COLO829 (cell line): ENCODE results near the gene FBXO45.
A peak's percentile ranks its signal among the peaks of the same experiment; 100 is the strongest.
"Not testable (repeated sequence)": the region's sequence is repeated elsewhere in the genome, so short reads cannot be mapped to it uniquely, and the experiment has no call there.

Experiments used
- DNase-seq: peaks from one replicate; pipeline ENCODE4 v3.0.0; 2012; ENCODE audit warnings: low spot score

Gene FBXO45

DNA sequence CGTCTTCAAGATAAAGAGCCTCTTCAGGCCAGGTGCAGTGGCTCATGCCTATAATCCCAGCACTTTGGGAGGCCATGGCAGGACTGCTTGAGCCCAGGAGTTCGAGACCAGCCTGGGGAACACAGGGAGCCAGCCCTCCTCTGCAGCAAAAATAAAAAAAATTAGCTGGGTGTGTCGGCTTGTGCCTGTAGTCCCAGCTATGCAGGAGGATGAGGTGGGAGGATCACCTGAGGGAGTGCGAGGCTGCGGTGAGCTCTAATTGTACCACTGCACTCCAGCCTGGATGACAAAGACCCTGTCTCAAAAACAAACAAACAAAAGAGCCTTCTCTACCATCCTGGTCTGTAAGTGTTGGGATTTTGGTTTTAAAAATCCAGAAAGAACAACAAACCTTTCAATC lies 11.2 kb upstream of the FBXO45 start:
- no peak for DNase-seq

DNA sequence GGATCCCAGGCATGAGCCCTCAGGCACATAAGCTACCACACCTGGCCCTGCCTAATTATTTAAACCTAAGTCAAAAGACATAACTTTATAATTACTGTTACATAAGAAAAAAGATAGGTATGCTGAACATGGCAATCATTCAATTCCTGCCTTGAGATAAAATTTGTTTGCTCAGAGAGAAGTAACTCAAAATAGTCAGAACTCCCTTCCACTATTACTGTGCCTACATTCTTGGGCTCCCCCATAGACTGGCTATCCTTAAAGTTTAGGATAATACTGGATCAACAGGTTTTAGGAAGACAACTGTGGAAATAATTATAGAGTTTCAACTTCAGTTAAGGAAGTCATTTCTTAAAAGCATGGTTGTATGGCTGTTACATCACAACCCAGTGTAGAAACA lies 10.0 kb upstream of the FBXO45 start:
- DNase-seq, result no peak

DNA sequence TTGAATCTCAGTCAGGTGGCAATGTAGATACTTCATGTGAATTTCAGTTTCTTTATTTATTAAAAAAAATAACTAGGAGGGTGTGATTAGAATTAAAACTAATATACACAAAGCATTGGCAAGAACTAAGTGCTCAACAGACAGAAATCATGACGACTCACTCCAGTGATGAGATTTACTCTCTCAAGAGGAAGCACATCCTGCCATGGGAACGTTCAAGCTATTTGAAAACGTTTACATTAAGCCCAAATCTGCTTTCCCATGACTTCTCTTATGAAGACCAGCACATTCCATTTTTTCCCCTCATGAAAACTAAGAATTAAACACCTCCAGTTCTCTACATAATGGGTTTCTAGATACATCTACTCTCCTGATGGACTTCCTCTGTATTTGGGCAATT lies 8.6 kb upstream of the FBXO45 start:
- DNase-seq, result no peak

DNA sequence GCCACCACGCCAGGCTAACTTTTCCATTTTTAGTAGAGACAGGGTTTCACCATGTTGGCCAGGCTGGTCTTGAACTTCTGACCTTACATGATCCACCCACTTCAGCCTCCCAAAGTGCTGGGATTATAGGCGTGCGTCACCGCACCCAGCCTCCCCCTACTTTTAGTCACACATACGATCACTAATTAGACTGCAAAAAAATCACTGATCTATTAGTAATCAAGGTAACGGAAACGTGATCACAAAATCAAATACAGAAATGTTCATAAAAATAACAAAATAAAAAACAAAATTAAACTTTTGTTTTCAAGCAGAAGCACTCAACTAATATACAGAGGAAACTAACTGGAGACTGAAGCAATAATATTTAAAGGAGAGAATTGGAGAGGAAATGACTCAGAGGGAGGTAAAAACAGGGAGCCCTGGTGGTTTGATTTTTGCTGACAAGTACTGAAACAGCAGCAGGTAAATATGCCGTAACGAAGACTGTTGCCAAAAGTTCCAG lies 4.7 kb upstream of the FBXO45 start:
- no peak for DNase-seq

DNA sequence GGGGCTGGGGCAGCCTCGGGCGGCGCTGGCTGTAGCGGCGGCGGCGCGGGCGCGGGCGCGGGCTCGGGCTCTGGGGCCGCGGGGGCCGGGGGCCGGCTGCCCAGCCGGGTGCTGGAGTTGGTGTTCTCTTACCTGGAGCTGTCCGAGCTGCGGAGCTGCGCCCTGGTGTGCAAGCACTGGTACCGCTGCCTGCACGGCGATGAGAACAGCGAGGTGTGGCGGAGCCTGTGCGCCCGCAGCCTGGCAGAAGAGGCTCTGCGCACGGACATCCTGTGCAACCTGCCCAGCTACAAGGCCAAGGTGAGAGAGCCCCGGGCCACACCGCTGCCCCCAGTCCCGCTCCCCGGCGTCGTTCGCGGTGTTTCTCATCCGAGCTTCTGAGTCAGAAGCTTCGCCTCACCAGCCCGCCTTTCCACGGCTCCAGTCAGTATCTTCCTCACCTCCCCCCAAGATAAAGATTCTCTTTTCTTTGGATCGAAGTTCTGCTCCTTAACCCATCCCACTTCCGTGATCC lies 600 bp downstream of the FBXO45 start:
- DNase-seq, result peak; percentile 10

DNA sequence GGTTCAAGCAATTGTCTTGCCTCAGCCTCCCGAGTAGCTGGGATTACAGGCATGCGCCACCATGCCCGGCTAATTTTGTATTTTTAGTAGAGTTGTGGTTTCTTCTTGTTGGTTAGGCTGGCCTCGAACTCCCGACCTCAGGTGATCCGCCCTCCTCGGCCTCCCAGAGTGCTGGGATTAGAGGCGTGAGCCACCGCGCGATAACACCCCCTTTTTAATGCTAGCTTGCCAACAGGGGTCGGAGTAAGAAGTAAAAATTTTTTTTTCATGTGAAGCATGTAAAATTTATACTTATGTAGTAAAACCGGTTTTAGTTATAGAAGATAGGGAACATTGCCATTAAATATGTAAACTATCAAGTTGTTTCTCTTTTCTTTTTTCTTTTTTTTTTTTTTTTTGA lies 1.9 kb downstream of the FBXO45 start:
- DNase-seq, result not testable (repeated sequence)

DNA sequence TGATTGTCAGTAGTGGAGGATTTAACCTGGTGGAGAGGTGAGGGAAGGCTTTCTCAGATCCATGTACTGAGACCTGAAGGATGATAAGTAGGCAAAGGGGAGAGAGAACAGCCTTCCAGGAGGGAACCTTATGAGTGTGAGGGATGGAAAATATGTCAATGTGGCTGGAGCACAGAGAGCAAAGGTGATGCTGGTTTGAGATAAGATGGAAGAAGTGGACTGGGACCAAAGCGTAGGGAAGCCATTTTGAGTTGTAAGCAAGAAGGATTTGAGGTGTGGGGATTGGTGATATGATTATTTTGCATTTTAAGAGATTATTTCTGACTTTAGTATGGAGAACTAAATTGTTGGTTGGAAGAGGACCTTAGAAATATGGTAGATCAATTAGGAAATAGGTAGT lies 3.9 kb downstream of the FBXO45 start:
- DNase-seq, result no peak

DNA sequence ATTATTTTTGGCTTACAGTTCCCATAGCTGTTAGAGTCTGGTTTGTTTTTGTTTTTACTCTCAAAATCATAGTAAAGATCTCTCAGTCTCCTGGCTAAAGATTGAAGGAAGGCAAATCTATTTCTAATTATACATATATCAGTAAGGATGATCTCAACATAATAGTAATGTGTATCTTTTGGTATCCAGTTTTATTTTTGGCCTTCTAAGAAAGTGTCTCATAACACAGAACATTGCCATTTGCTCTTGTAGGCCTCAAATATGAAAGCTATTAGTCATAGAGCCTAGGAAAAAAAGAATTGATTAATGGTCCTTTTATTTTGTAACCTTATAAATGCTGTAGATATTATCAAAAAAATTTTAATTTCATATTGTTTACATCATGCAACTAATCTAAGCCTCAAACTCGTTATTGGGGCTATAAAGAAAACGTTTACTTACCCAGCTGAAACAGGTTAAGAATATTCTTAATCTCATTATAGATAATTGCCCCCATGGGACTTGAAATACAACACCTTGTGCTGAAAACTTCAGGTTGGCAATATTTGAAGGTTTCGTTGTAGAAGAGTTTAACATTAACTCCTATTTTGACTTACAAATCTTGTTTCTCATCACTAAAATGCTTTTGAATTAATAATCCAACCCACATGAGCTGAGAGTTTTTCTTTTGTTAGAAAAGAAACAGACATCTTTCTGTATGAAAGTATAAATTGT lies 16.7 kb downstream of the FBXO45 start:
- DNase-seq, result no peak

DNA sequence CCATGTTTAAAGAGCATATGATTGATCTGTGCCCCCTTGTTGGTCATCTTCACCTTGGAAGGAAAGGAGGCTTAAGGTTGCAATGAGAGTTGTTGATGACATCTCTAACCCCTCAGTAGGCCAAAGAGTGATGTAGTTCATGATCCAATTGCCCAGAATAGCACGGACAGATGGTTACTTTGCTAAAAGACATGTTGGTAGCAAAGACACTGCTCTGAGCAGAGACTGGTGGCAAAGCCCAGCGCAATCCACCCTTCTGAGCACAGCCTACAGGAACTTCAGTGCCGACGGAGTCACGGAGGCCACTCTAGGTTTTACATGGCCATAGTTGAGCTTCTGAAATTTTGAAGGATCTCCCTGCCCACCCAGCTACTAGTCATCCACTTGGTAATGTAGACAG lies 21.8 kb downstream of the FBXO45 start:
- no peak for DNase-seq

DNA sequence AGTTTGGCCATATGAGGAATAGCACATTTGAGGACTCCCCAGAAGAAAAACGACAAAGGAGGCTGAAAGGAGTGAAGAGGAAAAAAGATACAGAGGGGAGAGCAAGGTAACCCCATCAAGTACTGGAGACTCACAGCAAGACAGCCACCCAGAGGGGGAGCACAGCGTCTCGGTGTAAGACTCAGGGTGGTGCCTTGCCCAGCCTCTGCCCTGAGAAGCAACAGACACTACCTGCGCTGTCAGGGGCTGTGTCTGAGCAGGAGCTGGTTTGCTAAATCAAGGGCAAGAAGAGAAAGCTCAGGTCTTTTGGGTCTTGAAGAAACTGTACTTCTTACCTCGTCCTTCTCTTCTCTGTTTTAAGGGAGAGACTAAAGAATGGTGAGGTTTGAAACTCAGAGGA lies 27.9 kb downstream of the FBXO45 start:
- no peak for DNase-seq

DNA sequence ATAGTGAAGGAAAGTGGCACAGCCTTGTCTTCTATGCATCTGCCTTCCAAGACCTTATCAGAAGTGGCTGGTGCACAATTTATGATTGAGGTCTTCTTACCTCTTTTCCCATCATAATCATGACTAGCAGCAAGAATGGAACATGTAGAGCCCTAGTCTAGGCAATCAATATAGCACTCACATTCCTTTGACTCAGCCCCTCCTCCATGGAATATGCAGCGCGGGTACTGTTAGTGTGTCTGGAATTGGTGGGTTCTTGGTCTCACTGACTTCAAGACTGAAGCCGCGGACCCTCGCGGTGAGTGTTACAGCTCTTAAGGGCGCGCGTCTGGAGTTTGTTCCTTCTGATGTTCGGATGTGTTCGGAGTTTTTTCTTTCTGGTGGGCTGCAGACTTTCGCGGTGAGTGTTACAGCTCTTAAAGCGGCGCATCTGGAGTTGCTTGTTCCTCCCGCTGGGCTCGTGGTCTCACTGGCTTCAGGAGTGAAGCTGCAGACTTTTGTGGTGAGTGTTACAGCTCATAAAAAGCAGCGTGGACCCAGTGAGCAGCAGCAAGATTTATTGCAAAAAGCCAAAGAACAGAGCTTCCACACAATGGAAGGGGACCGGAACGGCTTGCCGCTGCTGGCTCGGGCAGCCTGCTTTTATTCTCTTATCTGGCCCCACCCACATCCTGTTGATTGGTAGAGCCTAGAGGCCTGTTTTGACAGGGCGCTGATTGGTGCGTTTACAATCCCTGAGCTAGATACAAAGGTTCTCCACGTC lies 29.7 kb downstream of the FBXO45 start:
- not testable (repeated sequence) for DNase-seq

DNA sequence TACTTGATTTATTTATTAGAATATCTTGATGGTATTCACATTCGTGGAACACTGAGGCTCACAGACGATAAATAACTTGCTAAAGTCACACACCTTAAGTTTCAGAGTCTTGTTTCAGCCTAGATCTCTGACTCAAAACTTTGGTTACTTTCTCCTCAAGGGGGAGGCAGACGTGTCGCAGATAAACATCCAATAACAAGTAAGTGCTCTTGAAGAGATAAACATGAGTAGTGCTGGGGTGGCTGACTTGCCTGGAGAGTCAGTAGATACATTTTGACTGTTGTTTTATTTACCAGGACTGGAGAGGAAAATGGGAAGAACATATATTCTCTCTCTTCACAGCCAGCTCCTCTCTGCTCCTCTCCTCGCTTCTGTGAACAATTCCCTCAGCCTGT lies 31.3 kb downstream of the FBXO45 start:
- DNase-seq, result no peak

DNA sequence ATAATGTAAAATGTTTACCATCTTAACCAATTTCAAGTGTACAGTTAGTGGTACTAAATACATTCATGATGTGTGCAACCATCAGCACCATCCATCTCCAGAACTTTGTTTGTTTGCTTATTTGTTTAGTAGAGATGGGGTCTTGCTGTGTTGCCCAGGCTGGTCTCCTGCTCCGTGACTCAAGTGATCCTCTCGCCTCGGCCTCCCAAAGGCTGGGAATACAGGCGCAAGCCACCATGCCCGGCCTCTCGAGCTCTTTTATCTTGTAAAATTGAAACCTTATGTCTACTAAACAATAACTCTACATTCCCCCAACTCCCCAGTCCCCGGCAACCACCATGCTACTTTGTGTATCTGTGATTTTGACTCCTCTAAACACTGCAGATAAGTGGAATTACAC lies 31.9 kb downstream of the FBXO45 start:
- no peak for DNase-seq

DNA sequence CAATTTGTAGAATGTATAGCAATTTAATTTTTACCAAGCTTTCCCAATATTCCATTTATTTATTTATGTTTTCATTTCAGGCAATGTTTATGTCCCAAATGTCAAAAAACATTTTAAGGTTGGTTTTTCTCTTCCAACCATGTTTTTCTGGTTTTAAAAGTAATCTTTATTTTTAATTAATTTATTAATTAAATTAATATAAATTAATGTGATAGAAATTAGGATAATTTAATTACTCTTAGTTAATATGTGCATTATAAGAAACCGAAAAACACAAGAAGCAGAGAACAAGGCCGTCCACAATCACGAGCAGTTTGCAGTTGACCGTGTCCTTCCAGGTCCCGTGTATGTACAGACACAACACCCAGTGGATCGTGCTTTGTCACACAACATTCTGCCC lies 34.2 kb downstream of the FBXO45 start:
- no peak for DNase-seq

DNA sequence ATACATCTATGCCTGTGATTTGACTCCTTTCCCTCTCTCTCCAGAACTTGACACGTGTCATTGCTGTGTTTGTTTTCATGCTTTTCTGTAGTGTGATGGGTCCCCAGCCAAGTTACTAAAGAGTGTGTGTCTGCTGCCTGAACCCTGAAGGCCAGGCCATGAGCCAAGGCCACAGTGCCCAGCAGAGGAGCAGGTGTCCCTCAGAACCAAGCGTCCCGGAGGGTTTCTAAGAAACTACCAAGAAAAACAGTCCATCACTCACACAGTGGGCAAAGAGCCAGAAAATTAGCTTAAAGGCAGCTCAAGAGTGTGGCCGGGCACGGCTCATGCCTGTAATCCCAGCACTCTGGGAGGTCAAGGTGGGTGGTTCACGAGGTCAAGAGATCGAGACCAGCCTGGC lies 35.2 kb downstream of the FBXO45 start:
- no peak for DNase-seq

DNA sequence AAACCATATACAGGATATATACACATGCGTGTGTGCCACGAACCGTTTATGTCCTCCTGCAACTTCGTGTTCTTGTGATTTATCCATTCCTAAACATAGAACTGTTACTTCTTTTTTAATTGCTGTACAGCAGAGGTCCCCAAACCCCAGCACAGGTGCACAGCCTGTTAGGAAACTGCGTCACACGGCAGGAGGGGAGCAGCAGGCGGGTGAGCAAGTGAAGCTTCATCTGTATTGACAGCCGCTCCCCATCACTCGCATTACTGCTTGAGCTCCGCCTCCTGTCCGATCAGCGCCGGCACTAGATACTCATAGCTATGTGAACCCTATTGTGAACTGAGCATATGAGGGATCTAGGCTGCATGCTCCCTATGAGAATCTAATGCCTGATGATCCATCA lies 36.1 kb downstream of the FBXO45 start:
- no peak for DNase-seq

DNA sequence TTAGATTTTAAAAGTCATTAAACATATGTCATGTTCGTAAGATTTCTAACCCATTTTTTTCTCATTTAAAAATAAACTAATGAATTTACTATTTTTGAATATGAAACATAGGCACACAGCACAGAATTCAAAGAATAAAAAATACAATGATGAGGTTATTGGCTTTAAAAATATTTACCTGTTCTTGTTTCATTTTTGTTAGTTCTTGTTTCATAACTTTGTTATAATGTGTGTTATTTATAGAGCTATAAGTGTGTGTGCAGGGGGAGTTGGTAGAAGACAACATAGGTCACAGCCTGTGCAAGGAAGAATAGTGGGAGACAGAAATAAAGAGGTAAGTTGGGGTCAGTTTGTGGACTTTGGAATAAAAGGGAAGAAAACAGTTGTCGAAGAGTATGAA lies 40.2 kb downstream of the FBXO45 start:
- no peak for DNase-seq

DNA sequence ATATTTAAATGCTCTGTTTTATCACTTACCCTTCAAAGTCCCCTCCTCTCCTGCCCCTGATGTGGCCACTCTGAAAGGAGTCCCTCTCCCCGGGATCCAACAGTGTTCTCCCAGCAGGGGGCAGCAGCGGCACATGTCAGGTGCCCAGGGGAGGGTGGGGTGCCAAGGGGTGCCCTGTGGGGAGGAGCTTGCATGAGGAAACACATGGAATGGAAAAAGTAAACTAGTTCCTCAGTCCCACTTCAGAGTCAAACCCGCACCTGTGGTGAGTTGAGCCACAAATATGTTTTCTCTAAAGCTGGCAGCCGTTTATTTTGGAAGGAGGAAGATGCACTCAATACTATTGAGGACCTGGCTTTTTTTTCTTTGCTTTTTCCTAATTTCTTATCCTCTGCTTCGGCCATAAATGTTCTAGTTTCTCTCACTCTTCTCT lies 40.9 kb downstream of the FBXO45 start:
- peak; percentile 48 for DNase-seq

DNA sequence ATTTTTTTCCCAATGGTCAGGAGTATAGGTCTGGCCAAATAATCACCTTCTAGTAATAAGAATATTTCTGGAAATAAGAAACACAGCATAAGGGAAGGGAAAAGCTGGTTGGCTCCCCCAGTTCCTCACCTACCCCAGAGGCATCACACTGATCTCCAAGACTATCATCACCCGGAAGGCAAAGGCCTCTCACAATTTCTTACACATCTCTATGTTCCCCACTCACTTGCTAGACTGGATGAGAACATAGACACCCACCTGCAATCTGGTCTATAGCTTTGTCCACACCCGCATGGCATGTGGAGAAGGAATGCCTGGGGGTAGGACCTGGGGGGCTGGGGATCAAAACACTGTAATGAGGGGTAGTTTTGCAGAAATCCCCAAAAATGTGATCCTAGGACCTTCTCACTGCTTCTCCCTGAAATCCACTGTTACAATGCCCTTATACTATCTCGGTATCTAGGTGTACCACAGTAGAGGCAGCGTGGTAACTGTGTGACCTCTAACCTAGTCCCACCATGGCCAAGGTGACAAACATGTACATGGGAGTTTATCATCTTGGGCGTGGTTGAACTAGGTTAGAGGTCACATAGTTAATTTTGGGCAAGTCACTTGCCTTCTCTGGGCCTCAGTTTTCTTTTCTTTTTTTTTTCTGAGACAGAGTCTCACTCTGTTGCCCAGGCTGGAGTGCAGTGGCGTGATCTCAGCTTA lies 41.5 kb downstream of the FBXO45 start:
- no peak for DNase-seq

DNA sequence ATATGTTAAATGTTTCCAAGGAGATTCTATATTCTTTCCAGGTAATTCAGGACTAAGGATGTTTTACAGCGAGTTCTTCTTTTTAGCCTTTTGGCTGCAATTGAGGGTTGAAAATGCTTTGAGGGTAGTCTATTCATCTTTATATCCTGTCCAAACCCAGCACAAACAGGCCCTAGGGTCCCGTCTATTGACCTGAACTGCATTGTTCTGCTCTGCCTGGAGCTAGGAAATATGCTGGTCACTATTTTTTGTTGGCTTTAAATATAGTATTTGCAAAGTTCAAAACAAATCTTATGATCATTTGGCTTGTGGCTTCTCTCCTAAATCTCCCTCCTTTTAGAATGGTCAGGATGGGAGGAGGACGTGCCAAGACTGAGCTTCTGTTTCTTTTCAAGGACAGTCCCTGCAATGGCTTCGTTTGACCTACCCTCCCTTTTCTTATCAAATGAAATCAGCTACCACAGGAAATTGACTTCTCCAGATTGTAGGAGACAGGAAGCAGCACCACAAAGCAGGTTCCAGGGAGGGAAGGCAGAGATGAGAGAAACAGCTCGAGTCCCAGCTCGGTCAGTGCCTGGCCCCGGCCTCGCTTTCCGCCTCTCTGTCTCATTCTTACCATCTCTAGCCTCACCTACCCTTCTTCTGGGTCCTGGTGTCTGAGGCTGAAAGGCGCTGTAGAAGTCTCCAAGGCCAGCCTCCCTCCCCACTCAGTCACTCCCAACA lies 43.5 kb downstream of the FBXO45 start:
- DNase-seq, result no peak

DNA sequence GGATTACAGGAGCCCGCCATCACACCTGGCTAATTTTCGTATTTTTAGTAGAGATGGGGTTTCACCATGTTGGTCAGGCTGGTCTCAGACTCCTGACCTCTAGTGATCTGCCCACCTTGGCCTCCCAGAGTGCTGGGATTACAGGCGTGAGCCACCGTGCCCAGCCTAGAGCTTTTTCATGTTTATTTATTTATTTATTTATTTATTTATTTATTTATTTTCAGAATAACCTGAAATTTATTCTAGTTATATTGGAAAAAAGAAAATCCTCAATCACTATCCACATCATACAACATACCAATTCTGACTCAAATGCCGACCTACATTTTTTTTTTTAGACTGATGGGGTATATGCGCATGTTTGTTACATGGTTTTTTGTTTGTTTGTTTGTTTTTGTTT lies 46.8 kb downstream of the FBXO45 start:
- not testable (repeated sequence) for DNase-seq

DNA sequence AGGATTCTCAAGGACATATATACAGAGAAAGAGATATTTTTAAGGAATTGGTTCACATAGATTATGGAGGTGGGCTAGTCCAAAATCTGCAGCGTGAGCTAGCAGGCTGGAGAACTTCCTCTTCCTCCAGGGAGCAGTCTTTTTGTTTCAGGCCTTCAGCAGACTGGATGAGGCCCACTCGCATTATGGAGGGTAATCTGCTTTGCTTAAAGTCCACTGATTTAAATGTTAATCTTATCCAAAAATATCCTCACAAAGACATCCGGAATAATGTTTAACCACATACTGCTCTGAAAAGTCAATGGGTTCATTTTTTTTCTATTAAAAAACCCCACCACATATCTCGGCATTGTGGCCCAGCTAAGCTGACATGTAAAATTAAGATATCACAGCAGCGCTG lies 48.8 kb downstream of the FBXO45 start:
- no peak for DNase-seq
